Activated T-helper 1 cell treated with anti-CD3 and anti-CD28 coated beads, Interleukin-2, amount 50 U/mL, for 16 hours (primary cell): ENCODE data around the gene RAD21L1.

Experiments used
- DNase-seq, 2 donors: peaks; one replicate each; pipeline ENCODE4 v3.0.0-alpha.2; 2020; ENCODE audit warnings: low read depth in 1 of 2, low spot score in 1 of 2

RAD21L1 gene

GRCh38 chr20:1269235-1269634 is 43.4 kb downstream of the RAD21L1 start:
- DNase-seq = no peak

GRCh38 chr20:1269850-1270249 is 44.0 kb downstream of the RAD21L1 start:
- no peak for DNase-seq

- no peak for DNase-seq
These were observed 46.7 kb downstream of the RAD21L1 start for GRCh38 chr20:1272368-1273100.

- no peak for DNase-seq
These were observed 47.5 kb downstream of the RAD21L1 start for GRCh38 chr20:1273366-1273765.

GRCh38 chr20:1274485-1275311 is 48.9 kb downstream of the RAD21L1 start:
- DNase-seq = no peak

- DNase-seq = no peak
These were observed 50.1 kb downstream of the RAD21L1 start for GRCh38 chr20:1275919-1276318.

- no peak for DNase-seq
These were observed 51.9 kb downstream of the RAD21L1 start for GRCh38 chr20:1277529-1278322.

GRCh38 chr20:1278993-1279392 is 53.1 kb downstream of the RAD21L1 start:
- DNase-seq = no peak

- no peak for DNase-seq
These were observed 54.6 kb downstream of the RAD21L1 start for GRCh38 chr20:1280195-1281102.

GRCh38 chr20:1281279-1282057 is 55.6 kb downstream of the RAD21L1 start:
- no peak for DNase-seq

GRCh38 chr20:1282966-1283365 is 57.1 kb downstream of the RAD21L1 start:
- DNase-seq = no peak

- DNase-seq = no peak
These were observed 58.0 kb downstream of the RAD21L1 start for GRCh38 chr20:1283522-1284510.

GRCh38 chr20:1286267-1287024 is 60.6 kb downstream of the RAD21L1 start:
- no peak for DNase-seq

GRCh38 chr20:1287306-1287705 is 61.5 kb downstream of the RAD21L1 start:
- no peak for DNase-seq

- no peak for DNase-seq
These were observed 62.1 kb downstream of the RAD21L1 start for GRCh38 chr20:1287787-1288569.

- no peak for DNase-seq
These were observed 65.4 kb downstream of the RAD21L1 start for GRCh38 chr20:1291191-1291741.

- DNase-seq = no peak
These were observed 66.8 kb downstream of the RAD21L1 start for GRCh38 chr20:1292620-1293019.
